ENCODE results near the gene LRRTM4.
"Not testable (repeated sequence)": the region's sequence is repeated elsewhere in the genome, so short reads cannot be mapped to it uniquely, and the experiment has no call there.

The LRRTM4 gene

DNA sequence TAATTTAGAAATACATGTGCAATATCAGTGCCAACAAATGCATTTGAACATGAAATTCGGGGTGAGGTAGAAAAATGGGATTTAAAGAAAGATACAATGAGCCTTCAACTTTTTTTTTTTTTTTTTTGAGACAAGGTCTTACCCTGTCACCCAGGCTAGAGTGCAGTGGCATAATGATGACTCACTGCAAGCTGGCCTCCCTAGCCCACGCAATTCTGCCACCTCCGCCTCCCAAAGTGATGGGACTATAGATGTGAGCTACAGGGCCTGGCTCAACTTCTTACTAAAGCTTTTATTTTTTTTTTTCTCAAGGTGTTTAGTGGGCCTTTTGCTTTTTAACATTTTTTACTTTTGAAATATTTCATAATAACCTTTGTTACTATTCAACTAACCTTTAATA lies 365.6 kb downstream of the LRRTM4 start:
- H3K27me3 Mint-ChIP-seq (ENCODE audit: low read depth, poor library complexity), result peaks cover 3% of the 10 kb centered on the region
- no peak overlapping the region for H3K27ac Mint-ChIP-seq
- peaks cover 16% of the 10 kb centered on the region for H3K4me1 Mint-ChIP-seq
- H3K4me3 Mint-ChIP-seq, result no peak overlapping the region
- no peak for DNase-seq
- TF ChIP-seq CTCF (IDR thresholded peaks at IDR 0.05), result no peak
- peaks cover 3% of the 10 kb centered on the region for H3K9me3 Mint-ChIP-seq
- no peaks in the 10 kb centered on the region for H3K36me3 Mint-ChIP-seq (ENCODE audit: low read depth)

GRCh38 chr2:77155511-77155910 lies 366.7 kb downstream of the LRRTM4 start:
- no peak for TF ChIP-seq CTCF (IDR thresholded peaks at IDR 0.05)
- Mint-ChIP-seq H3K4me3 (no peak overlapping the region), H3K27me3 (ENCODE audit: low read depth, poor library complexity) (peaks cover 3% of the 10 kb centered on the region), H3K9me3 (no peaks in the 10 kb centered on the region), H3K4me1 (peaks cover 16% of the 10 kb centered on the region), H3K27ac (no peak overlapping the region), H3K36me3 (ENCODE audit: low read depth) (no peaks in the 10 kb centered on the region)
- no peak for DNase-seq

DNA sequence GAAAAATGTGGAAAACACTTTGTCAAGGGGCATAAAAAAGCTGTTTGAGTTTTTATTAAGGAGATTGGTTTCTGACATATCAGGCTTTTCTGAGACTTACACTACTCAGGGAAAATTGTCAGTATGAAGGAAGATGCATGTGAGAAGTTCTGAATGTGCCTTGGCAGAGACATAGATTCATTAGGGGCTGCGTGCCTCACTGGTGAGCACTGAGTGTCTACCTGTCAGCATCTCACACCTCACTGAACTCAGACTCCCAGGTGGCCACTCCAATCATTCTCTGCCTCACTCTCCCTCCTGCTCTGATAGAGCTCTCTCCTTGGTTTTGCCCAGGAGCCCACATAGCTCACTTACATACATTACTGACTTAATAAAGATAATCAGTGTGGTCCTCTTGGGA lies 372.6 kb downstream of the LRRTM4 start:
- H3K36me3 Mint-ChIP-seq (ENCODE audit: low read depth), result no peaks in the 10 kb centered on the region
- no peaks in the 10 kb centered on the region for H3K4me1 Mint-ChIP-seq
- no peak overlapping the region for H3K4me3 Mint-ChIP-seq
- H3K27ac Mint-ChIP-seq, result no peak overlapping the region
- H3K9me3 Mint-ChIP-seq, result no peaks in the 10 kb centered on the region
- no peak for DNase-seq
- no peaks in the 10 kb centered on the region for H3K27me3 Mint-ChIP-seq (ENCODE audit: low read depth, poor library complexity)
- TF ChIP-seq CTCF (IDR thresholded peaks at IDR 0.05), result no peak

- Mint-ChIP-seq H3K27ac (no peak overlapping the region), H3K27me3 (ENCODE audit: low read depth, poor library complexity) (no peaks in the 10 kb centered on the region), H3K4me3 (no peak overlapping the region), H3K9me3 (no peaks in the 10 kb centered on the region), H3K36me3 (ENCODE audit: low read depth) (no peaks in the 10 kb centered on the region), H3K4me1 (no peaks in the 10 kb centered on the region)
- no peak for TF ChIP-seq CTCF (IDR thresholded peaks at IDR 0.05)
- no peak for DNase-seq
These were observed 375.0 kb downstream of the LRRTM4 start for GRCh38 chr2:77147153-77147552.

DNA sequence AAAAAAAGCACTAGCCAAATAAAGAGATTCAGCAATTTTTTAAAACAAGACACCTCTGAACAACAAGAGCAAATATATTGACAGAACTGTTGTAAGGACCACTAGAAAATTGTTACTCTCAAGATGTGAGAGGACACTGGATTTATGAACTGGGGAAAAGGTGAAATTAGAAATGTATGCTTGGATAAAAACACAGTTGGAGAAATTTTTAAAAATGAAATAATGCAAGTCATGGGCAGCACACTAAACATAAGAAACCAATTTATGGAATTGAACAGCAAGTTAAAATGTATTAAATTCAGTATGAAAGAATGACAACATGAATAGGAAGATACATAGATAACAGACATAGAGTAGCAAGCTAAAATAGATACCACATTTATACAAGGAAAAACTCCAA lies 377.4 kb downstream of the LRRTM4 start:
- Mint-ChIP-seq H3K9me3 (no peaks in the 10 kb centered on the region), H3K4me1 (no peaks in the 10 kb centered on the region), H3K36me3 (ENCODE audit: low read depth) (no peaks in the 10 kb centered on the region), H3K4me3 (no peak overlapping the region), H3K27me3 (ENCODE audit: low read depth, poor library complexity) (no peaks in the 10 kb centered on the region), H3K27ac (no peak overlapping the region)
- DNase-seq, result no peak
- no peak for TF ChIP-seq CTCF (IDR thresholded peaks at IDR 0.05)

- DNase-seq, result no peak
- TF ChIP-seq CTCF (IDR thresholded peaks at IDR 0.05), result no peak
- no peaks in the 10 kb centered on the region for H3K27me3 Mint-ChIP-seq (ENCODE audit: low read depth, poor library complexity)
- H3K9me3 Mint-ChIP-seq, result peaks cover 24% of the 10 kb centered on the region
- no peaks in the 10 kb centered on the region for H3K4me1 Mint-ChIP-seq
- no peak overlapping the region for H3K27ac Mint-ChIP-seq
- no peaks in the 10 kb centered on the region for H3K36me3 Mint-ChIP-seq (ENCODE audit: low read depth)
- H3K4me3 Mint-ChIP-seq, result no peak overlapping the region
These were observed 380.0 kb downstream of the LRRTM4 start for GRCh38 chr2:77142141-77142540.

- not testable (repeated sequence) for H3K36me3 Mint-ChIP-seq (ENCODE audit: low read depth); H3K9me3 Mint-ChIP-seq; DNase-seq; H3K4me1 Mint-ChIP-seq; H3K27me3 Mint-ChIP-seq (ENCODE audit: low read depth, poor library complexity); H3K4me3 Mint-ChIP-seq; H3K27ac Mint-ChIP-seq
These were observed 393.7 kb downstream of the LRRTM4 start for GRCh38 chr2:77128479-77128878.

Measured in nephron progenitor cell (in vitro differentiated cells).